ENCODE results near the gene KCNA5. TPM values are rescaled to one million over a fixed set of nuclear protein-coding genes. Genes with fewer than 3 reads are reported as not detected.

Gene KCNA5
- total RNA-seq, 4 donors from 2014 or later = 0.60 to 3.7 (median 2.0) TPM

DNA sequence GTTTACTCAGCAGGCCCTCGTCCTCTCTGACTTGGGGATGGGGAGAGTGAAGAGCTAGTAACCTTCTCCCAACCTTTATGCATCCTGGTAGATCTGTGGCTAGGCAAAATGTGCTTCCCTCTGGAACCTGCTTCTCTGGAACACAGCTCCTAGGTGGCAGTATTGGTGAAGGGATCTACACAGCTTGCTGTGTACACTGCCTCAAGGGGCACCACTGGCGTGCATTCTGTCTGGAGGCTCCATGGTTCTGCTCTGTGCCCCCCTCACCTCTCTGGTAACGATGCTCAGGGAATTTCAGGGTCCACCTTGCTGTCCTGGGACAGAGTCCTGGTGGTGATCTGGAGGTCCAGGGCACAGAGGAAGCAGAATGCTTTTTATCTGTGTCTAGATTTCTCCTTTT, 43.5 kb upstream of the KCNA5 start:
- Histone ChIP-seq H3K4me3 (no peak overlapping the region), H3K27ac (no peak overlapping the region), H3K27me3 (peaks cover 15% of the 10 kb centered on the region), H3K4me1 (peaks cover 0 to 3% (median 0%) of the 10 kb centered on the region in 4 donors), H3K36me3 (no peaks in the 10 kb centered on the region), H3K9me3 (no peaks in the 10 kb centered on the region)
- TF ChIP-seq POLR2A (IDR thresholded peaks at IDR 0.05) (no peak), EP300 (IDR thresholded peaks at IDR 0.05; ENCODE audit: low read depth) (no peak), POLR2AphosphoS5 (IDR thresholded peaks at IDR 0.05) (no peak)
- TF ChIP-seq, protein P1, sequence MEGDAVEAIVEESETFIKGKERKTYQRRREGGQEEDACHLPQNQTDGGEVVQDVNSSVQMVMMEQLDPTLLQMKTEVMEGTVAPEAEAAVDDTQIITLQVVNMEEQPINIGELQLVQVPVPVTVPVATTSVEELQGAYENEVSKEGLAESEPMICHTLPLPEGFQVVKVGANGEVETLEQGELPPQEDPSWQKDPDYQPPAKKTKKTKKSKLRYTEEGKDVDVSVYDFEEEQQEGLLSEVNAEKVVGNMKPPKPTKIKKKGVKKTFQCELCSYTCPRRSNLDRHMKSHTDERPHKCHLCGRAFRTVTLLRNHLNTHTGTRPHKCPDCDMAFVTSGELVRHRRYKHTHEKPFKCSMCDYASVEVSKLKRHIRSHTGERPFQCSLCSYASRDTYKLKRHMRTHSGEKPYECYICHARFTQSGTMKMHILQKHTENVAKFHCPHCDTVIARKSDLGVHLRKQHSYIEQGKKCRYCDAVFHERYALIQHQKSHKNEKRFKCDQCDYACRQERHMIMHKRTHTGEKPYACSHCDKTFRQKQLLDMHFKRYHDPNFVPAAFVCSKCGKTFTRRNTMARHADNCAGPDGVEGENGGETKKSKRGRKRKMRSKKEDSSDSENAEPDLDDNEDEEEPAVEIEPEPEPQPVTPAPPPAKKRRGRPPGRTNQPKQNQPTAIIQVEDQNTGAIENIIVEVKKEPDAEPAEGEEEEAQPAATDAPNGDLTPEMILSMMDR (IDR thresholded peaks at IDR 0.05) = no peak
- intact Hi-C loops (cut with DNase I; ENCODE audit: low total_unique reads) (loop anchor here (2.0 kb wide), 1 partner anchor 143 kb away; no protein-coding TSS in a partner anchor), in situ Hi-C loops (cut with MboI; ENCODE audit: low pct_ligation_motif_present in 1 of 4, low pct_unique_long_range_greater_than_20kb in 1 of 4, low sequenced_read_pairs in 3 of 4) (loop anchor here in 3 of 4 donors (5.0 to 10.0 kb wide), 2 partner anchors 143 to 145 kb away; no protein-coding TSS in a partner anchor)
- 72 to 83% methylated on average over 1 to 2 of the region's 3 CpGs for WGBS, 2 donors (ENCODE audit: low coverage in 1 of 2)
- no peak for DNase-seq

DNA sequence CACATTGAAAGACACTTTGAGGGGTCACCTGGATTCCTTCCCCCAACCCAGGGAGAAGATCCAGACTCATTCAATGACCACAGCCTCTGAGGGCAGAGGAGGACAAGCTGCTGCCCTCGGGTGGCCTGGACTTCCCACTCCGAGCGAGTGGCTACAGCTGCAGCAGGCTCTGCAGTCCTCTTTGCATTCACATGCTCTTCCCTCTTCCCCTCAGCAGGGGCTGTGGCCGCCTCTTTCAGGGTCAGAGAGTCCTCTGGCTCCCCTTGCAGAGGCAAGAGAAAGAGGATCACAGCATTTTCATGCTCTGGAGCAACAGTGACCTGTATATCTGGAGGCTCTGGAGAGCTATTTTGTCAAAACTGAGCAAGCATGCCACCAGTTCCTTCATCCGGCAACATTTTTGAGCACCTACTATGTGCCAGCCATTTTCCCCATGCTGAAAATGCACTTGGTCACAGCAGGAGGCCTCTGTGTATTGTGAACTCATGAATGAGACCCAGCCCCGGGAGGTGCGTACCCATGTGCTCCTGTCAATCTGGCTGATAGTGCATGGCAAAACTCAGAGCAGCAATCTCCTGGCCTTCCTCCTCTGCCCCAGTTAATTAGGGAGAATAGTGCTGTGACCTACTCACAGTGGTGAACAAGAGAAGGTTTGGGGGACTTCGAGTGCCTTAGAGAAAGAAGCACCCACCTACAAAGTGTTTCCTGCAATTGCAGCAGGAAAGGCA, 42.9 kb upstream of the KCNA5 start:
- no peak overlapping the region for H3K4me3 ChIP-seq
- DNase-seq = no peak
- intact Hi-C loops (cut with DNase I; ENCODE audit: low total_unique reads) (loop anchor here (2.0 kb wide), 1 partner anchor 144 kb away; no protein-coding TSS in a partner anchor), in situ Hi-C loops (cut with MboI; ENCODE audit: low pct_ligation_motif_present in 1 of 4, low pct_unique_long_range_greater_than_20kb in 1 of 4, low sequenced_read_pairs in 3 of 4) (loop anchor here in 3 of 4 donors (5.0 to 10.0 kb wide), 2 partner anchors 144 to 146 kb away; no protein-coding TSS in a partner anchor)
- peaks cover 16% of the 10 kb centered on the region for H3K27me3 ChIP-seq
- no peaks in the 10 kb centered on the region for H3K9me3 ChIP-seq
- peaks cover 0 to 3% (median 0%) of the 10 kb centered on the region in 4 donors for H3K4me1 ChIP-seq
- no peaks in the 10 kb centered on the region for H3K36me3 ChIP-seq
- H3K27ac ChIP-seq = no peak overlapping the region
- TF ChIP-seq, protein P1 (IDR thresholded peaks at IDR 0.05) = no peak
- TF ChIP-seq EP300 (IDR thresholded peaks at IDR 0.05; ENCODE audit: low read depth) = no peak
- TF ChIP-seq POLR2A (IDR thresholded peaks at IDR 0.05) = no peak
- no peak for TF ChIP-seq POLR2AphosphoS5 (IDR thresholded peaks at IDR 0.05)
- WGBS, 2 donors (ENCODE audit: low coverage in 1 of 2) = 74% methylated on average over 8 of the region's 8 CpGs; no CpG with 5 or more reads in 1 of the 2 donors

DNA sequence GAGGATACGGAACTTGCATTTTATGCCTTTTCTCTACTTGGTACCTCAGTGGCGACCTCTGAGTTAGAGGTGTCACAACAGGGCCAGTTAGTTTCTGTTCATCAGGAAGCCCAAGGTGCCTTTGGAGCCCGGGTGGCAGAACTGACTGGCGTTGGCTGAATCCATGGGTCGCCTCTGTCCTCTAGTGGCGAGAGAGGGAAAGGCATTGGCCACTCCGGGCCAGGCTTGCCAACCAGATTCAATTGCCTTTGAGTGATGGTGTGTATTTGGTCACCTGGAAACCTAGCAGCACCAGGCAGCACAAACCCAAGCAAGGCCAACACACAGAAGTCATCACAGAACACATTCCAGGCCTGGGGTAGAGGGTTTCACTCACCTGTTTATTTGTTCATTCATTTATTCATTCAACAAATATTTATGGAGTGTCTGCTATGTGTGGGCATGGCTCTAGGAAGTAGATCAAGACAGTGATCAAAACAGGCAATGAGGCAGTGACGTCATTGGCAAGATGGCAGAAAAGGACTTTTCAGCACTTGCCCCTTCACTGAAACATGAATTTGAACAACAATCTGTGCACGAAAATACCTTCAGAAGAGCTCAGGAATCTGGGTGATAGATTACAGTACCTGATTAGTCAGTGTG, 40.5 kb upstream of the KCNA5 start:
- Histone ChIP-seq H3K4me3 (no peak overlapping the region), H3K27me3 (peaks cover 12% of the 10 kb centered on the region), H3K9me3 (no peaks in the 10 kb centered on the region), H3K4me1 (peaks cover 0 to 2% (median 0%) of the 10 kb centered on the region in 4 donors), H3K36me3 (no peaks in the 10 kb centered on the region), H3K27ac (no peak overlapping the region)
- in situ Hi-C loops (cut with MboI; ENCODE audit: low pct_ligation_motif_present in 1 of 4, low pct_unique_long_range_greater_than_20kb in 1 of 4, low sequenced_read_pairs in 3 of 4) = loop anchor here in 3 of 4 donors (5.0 to 10.0 kb wide), 2 partner anchors 146 to 148 kb away; no protein-coding TSS in a partner anchor
- WGBS, 2 donors (ENCODE audit: low coverage in 1 of 2) = 22% methylated on average over 9 of the region's 9 CpGs; no CpG with 5 or more reads in 1 of the 2 donors
- intact Hi-C loops (cut with DNase I; ENCODE audit: low total_unique reads) = no loop called here
- TF ChIP-seq, protein P1 (IDR thresholded peaks at IDR 0.05) = peak; percentile 89 to 93 (median 91)
- TF ChIP-seq POLR2AphosphoS5 (IDR thresholded peaks at IDR 0.05) = no peak
- peak; percentile 68 for DNase-seq

DNA sequence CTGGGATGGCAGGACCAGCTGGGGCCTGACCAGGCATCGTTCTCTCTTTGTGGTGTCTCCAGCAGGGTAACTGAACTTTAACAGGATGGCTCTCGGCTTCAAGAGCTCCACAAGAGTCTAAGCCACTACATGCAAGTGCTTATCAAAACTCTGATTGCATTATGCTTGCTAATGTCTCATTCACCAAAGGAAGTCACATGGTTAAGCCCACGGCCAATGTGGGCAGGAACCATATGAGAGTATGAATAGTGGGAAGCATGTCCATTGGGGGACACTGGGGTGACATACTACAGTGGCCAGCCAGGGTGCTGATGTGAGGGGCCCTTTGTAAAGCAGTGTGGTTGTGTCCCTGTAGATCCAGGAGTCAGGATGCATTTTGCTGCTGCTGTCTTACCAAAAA, 35.0 kb upstream of the KCNA5 start:
- Histone ChIP-seq H3K9me3 (no peaks in the 10 kb centered on the region), H3K27me3 (peaks cover 11% of the 10 kb centered on the region), H3K36me3 (no peaks in the 10 kb centered on the region), H3K4me1 (no peaks in the 10 kb centered on the region), H3K27ac (no peak overlapping the region), H3K4me3 (no peak overlapping the region)
- 0 to 61% methylated on average over 1 to 3 of the region's 3 CpGs for WGBS, 2 donors (ENCODE audit: low coverage in 1 of 2)
- in situ Hi-C loops (cut with MboI; ENCODE audit: low pct_ligation_motif_present in 1 of 4, low pct_unique_long_range_greater_than_20kb in 1 of 4, low sequenced_read_pairs in 3 of 4) = loop anchor here in 1 of 4 donors (10.0 kb wide), 1 partner anchor 154 kb away; no protein-coding TSS in a partner anchor
- intact Hi-C loops (cut with DNase I; ENCODE audit: low total_unique reads) = no loop called here
- no peak for TF ChIP-seq POLR2A (IDR thresholded peaks at IDR 0.05)
- TF ChIP-seq, protein P1 (IDR thresholded peaks at IDR 0.05) = no peak
- no peak for TF ChIP-seq POLR2AphosphoS5 (IDR thresholded peaks at IDR 0.05)
- TF ChIP-seq EP300 (IDR thresholded peaks at IDR 0.05; ENCODE audit: low read depth) = no peak
- no peak for DNase-seq
